Naive B cell (primary cell): ENCODE measurements around the gene SLC13A3. TPM values are rescaled to one million over a fixed set of nuclear protein-coding genes. Genes with fewer than 3 reads are reported as not detected.

Source experiments
- ATAC-seq, 2 donors: fragments of 150-1000 bp; cut with Tn5 transposase; 2 replicates each; pipeline ENCODE4 v1.10.0; 2021; ENCODE audit warnings: low read depth in 2 of 2, mild to moderate bottlenecking in 2 of 2, moderate library complexity in 2 of 2
- DNase-seq: peaks from one replicate; pipeline ENCODE4 v3.0.0; 2022
- H3K27ac Mint-ChIP-seq, 6 donors: one replicate each; pipeline ENCODE4 v1.8.0; 2020 to 2022; ENCODE audit warnings: mild to moderate bottlenecking in 6 of 6, mixed read lengths in 6 of 6, moderate library complexity in 5 of 6, inconsistent platforms in 2 of 6
- H3K27me3 Mint-ChIP-seq, 3 donors: one replicate each; pipeline ENCODE4 v1.8.0; 2021 to 2022; ENCODE audit warnings: mixed read lengths in 3 of 3, mild to moderate bottlenecking in 1 of 3
- H3K36me3 Mint-ChIP-seq, 2 donors: one replicate each; pipeline ENCODE4 v1.8.0; 2020 to 2022; ENCODE audit warnings: mixed read lengths in 2 of 2, inconsistent platforms in 1 of 2, mild to moderate bottlenecking in 1 of 2
- H3K4me1 Mint-ChIP-seq, 3 donors: one replicate each; pipeline ENCODE4 v1.8.0; 2020 to 2022; ENCODE audit warnings: mixed read lengths in 3 of 3, inconsistent platforms in 1 of 3, mild to moderate bottlenecking in 1 of 3, moderate library complexity in 1 of 3
- H3K4me3 Mint-ChIP-seq, 8 donors: one replicate each; pipeline ENCODE4 v1.8.0; 2020 to 2022; ENCODE audit warnings: mild to moderate bottlenecking in 8 of 8, mixed read lengths in 8 of 8, moderate library complexity in 8 of 8, inconsistent platforms in 2 of 8
- H3K9me3 Mint-ChIP-seq, 7 donors: one replicate each; pipeline ENCODE4 v1.8.0; 2020 to 2022; ENCODE audit warnings: mixed read lengths in 7 of 7, mild to moderate bottlenecking in 5 of 7, inconsistent platforms in 2 of 7, moderate library complexity in 1 of 7
- polyA plus RNA-seq, 6 donors: library from polyadenylated mRNA; unstranded; fragments of 300-500 nt; fragmentation: Illumina TruSeq; gene quantifications; one replicate each; pipeline ENCODE4 v1.2.3, GENCODE V29; 2021; ENCODE audit warnings: low read depth in 6 of 6

SLC13A3 gene
- polyA plus RNA-seq, 6 donors from 2014 or later: 0.53 TPM; not detected in 5

GRCh38 chr20:46553926-46554325, 97.3 kb downstream of the SLC13A3 start:
- no peak overlapping the region for H3K4me3 Mint-ChIP-seq
- no peaks in the 10 kb centered on the region for H3K9me3 Mint-ChIP-seq
- H3K36me3 Mint-ChIP-seq: no peaks in the 10 kb centered on the region
- no peaks in the 10 kb centered on the region for H3K27me3 Mint-ChIP-seq
- H3K4me1 Mint-ChIP-seq: peaks cover 22 to 42% (median 29%) of the 10 kb centered on the region in 3 donors
- H3K27ac Mint-ChIP-seq: no peak overlapping the region
- no peak for DNase-seq
- no peak for ATAC-seq

GRCh38 chr20:46552460-46553420, 98.5 kb downstream of the SLC13A3 start:
- no peaks in the 10 kb centered on the region for H3K9me3 Mint-ChIP-seq
- peak; percentile 11 for DNase-seq
- peak overlapping the region in 5 of 6 donors; percentile 15 to 91 (median 49) for H3K27ac Mint-ChIP-seq
- H3K27me3 Mint-ChIP-seq: no peaks in the 10 kb centered on the region
- H3K4me1 Mint-ChIP-seq: peaks cover 20 to 42% (median 29%) of the 10 kb centered on the region in 3 donors
- peak overlapping the region; percentile 45 to 80 (median 68) for H3K4me3 Mint-ChIP-seq
- H3K36me3 Mint-ChIP-seq: no peaks in the 10 kb centered on the region
- ATAC-seq: peak; percentile 85 to 87

- no peak for ATAC-seq
- Mint-ChIP-seq H3K27me3 (no peaks in the 10 kb centered on the region), H3K27ac (peak overlapping the region in 1 of 6 donors; percentile 14), H3K9me3 (no peaks in the 10 kb centered on the region), H3K4me3 (peak overlapping the region in 7 of 8 donors; percentile 4 to 81 (median 64)), H3K36me3 (no peaks in the 10 kb centered on the region), H3K4me1 (peaks cover 20 to 42% (median 29%) of the 10 kb centered on the region in 3 donors)
- DNase-seq: no peak
Measured at GRCh38 chr20:46551522-46552381, 99.5 kb downstream of the SLC13A3 start.

- H3K27ac Mint-ChIP-seq: peak within 1 kb of the TSS in 1 of 6 donors; percentile 89
- no peak for DNase-seq
- no peaks in the 10 kb centered on the region for H3K36me3 Mint-ChIP-seq
- peak within 1 kb of the TSS in 5 of 8 donors; percentile 21 to 81 (median 64) for H3K4me3 Mint-ChIP-seq
- no peaks in the 10 kb centered on the region for H3K27me3 Mint-ChIP-seq
- H3K9me3 Mint-ChIP-seq: no peaks in the 10 kb centered on the region
- H3K4me1 Mint-ChIP-seq: peaks cover 17 to 34% (median 24%) of the 10 kb centered on the region in 3 donors
- ATAC-seq: no peak
Measured at GRCh38 chr20:46550461-46550860, 100.8 kb downstream of the SLC13A3 start, which contains the start of gene OCSTAMP. Gene OCSTAMP (minus strand): TSS chr20:46550654. CDS start chr20:46550560, 94 bp downstream.

- H3K9me3 Mint-ChIP-seq: no peaks in the 10 kb centered on the region
- peaks cover 16 to 35% (median 24%) of the 10 kb centered on the region in 3 donors for H3K4me1 Mint-ChIP-seq
- H3K36me3 Mint-ChIP-seq: no peaks in the 10 kb centered on the region
- H3K27ac Mint-ChIP-seq: no peak overlapping the region
- no peak overlapping the region for H3K4me3 Mint-ChIP-seq
- no peaks in the 10 kb centered on the region for H3K27me3 Mint-ChIP-seq
- DNase-seq (no peak), ATAC-seq (no peak)
Measured at GRCh38 chr20:46549188-46549972, 101.9 kb downstream of the SLC13A3 start.

- Mint-ChIP-seq H3K4me3 (no peak overlapping the region), H3K36me3 (no peaks in the 10 kb centered on the region), H3K27ac (no peak overlapping the region), H3K9me3 (no peaks in the 10 kb centered on the region), H3K27me3 (no peaks in the 10 kb centered on the region), H3K4me1 (peaks cover 13 to 35% (median 24%) of the 10 kb centered on the region in 3 donors)
- DNase-seq (no peak), ATAC-seq (no peak)
Measured at GRCh38 chr20:46548688-46549087, 102.6 kb downstream of the SLC13A3 start.

- Mint-ChIP-seq H3K27ac (no peak overlapping the region), H3K4me1 (peaks cover 14 to 30% (median 22%) of the 10 kb centered on the region in 3 donors), H3K9me3 (no peaks in the 10 kb centered on the region), H3K27me3 (peaks cover 0 to 5% (median 0%) of the 10 kb centered on the region in 3 donors), H3K36me3 (no peaks in the 10 kb centered on the region), H3K4me3 (no peak overlapping the region)
- no peak for ATAC-seq
- no peak for DNase-seq
Measured at GRCh38 chr20:46547995-46548394, 103.3 kb downstream of the SLC13A3 start.

- Mint-ChIP-seq H3K9me3 (no peaks in the 10 kb centered on the region), H3K4me1 (peaks cover 14 to 20% (median 14%) of the 10 kb centered on the region in 3 donors), H3K4me3 (no peak overlapping the region), H3K27me3 (peaks cover 0 to 8% (median 0%) of the 10 kb centered on the region in 3 donors), H3K36me3 (no peaks in the 10 kb centered on the region), H3K27ac (no peak overlapping the region)
- ATAC-seq: no peak
- DNase-seq: no peak
Measured at GRCh38 chr20:46546936-46547335, 104.3 kb downstream of the SLC13A3 start.

- Mint-ChIP-seq H3K4me3 (no peak overlapping the region), H3K27ac (no peak overlapping the region), H3K9me3 (no peaks in the 10 kb centered on the region), H3K4me1 (peaks cover 11 to 16% (median 14%) of the 10 kb centered on the region in 3 donors), H3K36me3 (no peaks in the 10 kb centered on the region), H3K27me3 (peaks cover 0 to 8% (median 0%) of the 10 kb centered on the region in 3 donors)
- DNase-seq (no peak), ATAC-seq (no peak)
Measured at GRCh38 chr20:46546298-46546697, 105.0 kb downstream of the SLC13A3 start.

- DNase-seq: no peak
- ATAC-seq: no peak
- Mint-ChIP-seq H3K4me1 (peaks cover 11 to 14% (median 11%) of the 10 kb centered on the region in 3 donors), H3K27me3 (peaks cover 0 to 8% (median under 1%) of the 10 kb centered on the region in 3 donors), H3K27ac (no peak overlapping the region), H3K9me3 (no peaks in the 10 kb centered on the region), H3K36me3 (no peaks in the 10 kb centered on the region), H3K4me3 (no peak overlapping the region)
Measured at GRCh38 chr20:46545827-46546138, 105.5 kb downstream of the SLC13A3 start.

GRCh38 chr20:46545077-46545826, 106.0 kb downstream of the SLC13A3 start:
- H3K9me3 Mint-ChIP-seq: no peaks in the 10 kb centered on the region
- DNase-seq: no peak
- H3K4me3 Mint-ChIP-seq: peak overlapping the region in 5 of 8 donors; percentile 5 to 47 (median 44)

GRCh38 chr20:46544576-46544975, 106.7 kb downstream of the SLC13A3 start:
- peaks cover under 1 to 9% (median 9%) of the 10 kb centered on the region in 3 donors for H3K27me3 Mint-ChIP-seq
- ATAC-seq: no peak
- H3K4me1 Mint-ChIP-seq: peaks cover 5 to 14% (median 9%) of the 10 kb centered on the region in 3 donors
- no peak overlapping the region for H3K27ac Mint-ChIP-seq
- H3K36me3 Mint-ChIP-seq: no peaks in the 10 kb centered on the region
- DNase-seq: no peak
- H3K9me3 Mint-ChIP-seq: no peaks in the 10 kb centered on the region
- peak overlapping the region in 2 of 8 donors; percentile 5 to 44 for H3K4me3 Mint-ChIP-seq

More at GRCh38 chr20:46545077-46545826, 106.0 kb downstream of the SLC13A3 start:
- peaks cover 0 to 8% (median 6%) of the 10 kb centered on the region in 3 donors for H3K27me3 Mint-ChIP-seq
- peak overlapping the region in 1 of 6 donors; percentile 15 for H3K27ac Mint-ChIP-seq
- ATAC-seq: peak; percentile 60 to 70
- H3K36me3 Mint-ChIP-seq: no peaks in the 10 kb centered on the region
- H3K4me1 Mint-ChIP-seq: peaks cover 6 to 14% (median 9%) of the 10 kb centered on the region in 3 donors
